Breast epithelium (tissue), 4 donors: ENCODE data around the gene SAMD11. TPM values are rescaled to one million over a fixed set of nuclear protein-coding genes. Genes with fewer than 3 reads are reported as not detected.

Experiments
- DNase-seq, 2 donors: peaks; one replicate each; pipeline ENCODE4 v3.0.0-alpha.2; 2019; ENCODE audit warnings: low spot score in 2 of 2
- H3K27ac ChIP-seq, 2 donors: fragments of 200-600 bp; sonication (generic) in 1 of 2; one replicate each; pipeline ENCODE4 v1.5.1; 2016 to 2019; ENCODE audit warnings: mild to moderate bottlenecking in 1 of 2
- H3K27me3 ChIP-seq, 2 donors: fragments of 200-600 bp; sonication (generic) in 1 of 2; one replicate each; pipeline versions ENCODE4 v1.5.1 to v1.6.0; 2017 to 2019; ENCODE audit warnings: control low read depth in 1 of 2, mild to moderate bottlenecking in 1 of 2
- H3K36me3 ChIP-seq: fragments of 200-600 bp; one replicate; pipeline ENCODE4 v1.5.1; 2019
- H3K4me1 ChIP-seq, 2 donors: fragments of 200-600 bp; sonication (generic); one replicate each; pipeline ENCODE4 v1.5.1; 2016 to 2019; ENCODE audit warnings: control low read depth in 1 of 2
- H3K4me3 ChIP-seq, 3 donors: fragments of 200-600 bp; sonication (generic); 1 replicate in 2 of 3; 2 replicates in 1 of 3; pipeline ENCODE4 v1.5.1; 2016 to 2019; ENCODE audit warnings: mild to moderate bottlenecking in 3 of 3, moderate library complexity in 2 of 3
- H3K9me3 ChIP-seq, 2 donors: fragments of 200-600 bp; sonication (generic) in 1 of 2; one replicate each; pipeline ENCODE4 v1.5.1; 2016 to 2019; ENCODE audit warnings: control low read depth in 1 of 2
- POLR2A ChIP-seq: fragments of 450-650 bp; IDR thresholded peaks from one replicate; pipeline ENCODE4 v1.6.1; 2016; ENCODE audit warnings: antibody characterized with exemption, mild to moderate bottlenecking, moderate library complexity
- POLR2AphosphoS5 ChIP-seq, 3 donors: sonication (generic); formaldehyde crosslinking; IDR thresholded peaks; one replicate each; pipeline ENCODE4 v1.6.1; 2017; ENCODE audit warnings: antibody characterized with exemption in 3 of 3
- intact Hi-C: fragments of 100-400 bp; cut with DNase I; formaldehyde crosslinking; loops from one replicate; pipeline ENCODE4 v1.15.1; 2023; ENCODE audit warnings: low total_unique reads
- total RNA-seq, 3 donors: library from RNA; depleted of rRNA; stranded (reverse); fragments of >200 nt; gene quantifications; one replicate each; pipeline ENCODE4 v1.1.0, GENCODE V29; 2016
- TF ChIP-seq, protein P1 (sequence below), 3 donors: fragments of 450-650 bp; IDR thresholded peaks; one replicate each; pipeline ENCODE4 v1.5.1; 2016 to 2017; ENCODE audit warnings: antibody characterized with exemption in 3 of 3, mild to moderate bottlenecking in 3 of 3, moderate library complexity in 3 of 3

SAMD11 gene
- total RNA-seq, 3 donors from 2014 or later: 0.16 to 23.0 (median 2.9) TPM

DNA sequence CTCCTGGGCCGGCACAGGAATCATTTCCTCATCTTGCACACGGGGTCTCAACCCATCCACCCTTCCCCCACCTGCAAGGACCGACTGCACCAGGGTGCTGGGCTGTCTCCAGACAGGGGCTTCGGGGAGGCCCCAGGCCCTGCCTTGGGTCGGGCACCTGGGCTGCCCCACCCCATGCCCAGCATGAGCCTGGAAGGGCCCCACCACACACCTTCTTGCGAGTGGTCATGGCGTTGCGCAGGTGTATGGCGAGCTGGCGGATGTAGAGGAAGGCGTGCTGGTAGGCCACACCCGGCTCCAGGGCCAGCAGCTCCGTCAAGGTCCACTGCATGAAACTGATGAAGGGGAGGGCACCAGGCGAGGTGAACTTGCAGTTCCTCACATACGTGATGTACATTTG lies 28.5 kb downstream of the SAMD11 start:
- no peak for TF ChIP-seq POLR2A
- TF ChIP-seq POLR2AphosphoS5 (IDR thresholded peaks at IDR 0.05): no peak
- TF ChIP-seq, protein P1, sequence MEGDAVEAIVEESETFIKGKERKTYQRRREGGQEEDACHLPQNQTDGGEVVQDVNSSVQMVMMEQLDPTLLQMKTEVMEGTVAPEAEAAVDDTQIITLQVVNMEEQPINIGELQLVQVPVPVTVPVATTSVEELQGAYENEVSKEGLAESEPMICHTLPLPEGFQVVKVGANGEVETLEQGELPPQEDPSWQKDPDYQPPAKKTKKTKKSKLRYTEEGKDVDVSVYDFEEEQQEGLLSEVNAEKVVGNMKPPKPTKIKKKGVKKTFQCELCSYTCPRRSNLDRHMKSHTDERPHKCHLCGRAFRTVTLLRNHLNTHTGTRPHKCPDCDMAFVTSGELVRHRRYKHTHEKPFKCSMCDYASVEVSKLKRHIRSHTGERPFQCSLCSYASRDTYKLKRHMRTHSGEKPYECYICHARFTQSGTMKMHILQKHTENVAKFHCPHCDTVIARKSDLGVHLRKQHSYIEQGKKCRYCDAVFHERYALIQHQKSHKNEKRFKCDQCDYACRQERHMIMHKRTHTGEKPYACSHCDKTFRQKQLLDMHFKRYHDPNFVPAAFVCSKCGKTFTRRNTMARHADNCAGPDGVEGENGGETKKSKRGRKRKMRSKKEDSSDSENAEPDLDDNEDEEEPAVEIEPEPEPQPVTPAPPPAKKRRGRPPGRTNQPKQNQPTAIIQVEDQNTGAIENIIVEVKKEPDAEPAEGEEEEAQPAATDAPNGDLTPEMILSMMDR (IDR thresholded peaks at IDR 0.05): no peak
- H3K4me1 ChIP-seq: peaks cover 0 to under 1% of the 10 kb centered on the region in 2 donors
- no peaks in the 10 kb centered on the region for H3K27me3 ChIP-seq
- H3K27ac ChIP-seq: no peak overlapping the region
- intact Hi-C loops: no loop called here
- H3K4me3 ChIP-seq: no peak overlapping the region
- no peak for DNase-seq
- H3K9me3 ChIP-seq: no peaks in the 10 kb centered on the region
- H3K36me3 ChIP-seq: peaks cover 13% of the 10 kb centered on the region

GRCh38 chr1:952603-953002 lies 28.9 kb downstream of the SAMD11 start:
- DNase-seq: no peak
- H3K27ac ChIP-seq: no peak overlapping the region
- no peaks in the 10 kb centered on the region for H3K9me3 ChIP-seq
- intact Hi-C loops: no loop called here
- peaks cover 10% of the 10 kb centered on the region for H3K36me3 ChIP-seq
- TF ChIP-seq, protein P1 (IDR thresholded peaks at IDR 0.05): no peak
- TF ChIP-seq POLR2A (no peak), POLR2AphosphoS5 (IDR thresholded peaks at IDR 0.05) (no peak)
- H3K4me3 ChIP-seq: no peak overlapping the region
- H3K27me3 ChIP-seq: no peaks in the 10 kb centered on the region
- H3K4me1 ChIP-seq: peaks cover 0 to 5% of the 10 kb centered on the region in 2 donors

- no peak overlapping the region for H3K27ac ChIP-seq
- intact Hi-C loops: loop anchor here (1.0 kb wide), 1 partner anchor 44 kb away; no protein-coding TSS in a partner anchor
- peaks cover 7% of the 10 kb centered on the region for H3K36me3 ChIP-seq
- DNase-seq: no peak
- no peaks in the 10 kb centered on the region for H3K9me3 ChIP-seq
- no peak overlapping the region for H3K4me3 ChIP-seq
- H3K27me3 ChIP-seq: no peaks in the 10 kb centered on the region
- TF ChIP-seq, protein P1 (IDR thresholded peaks at IDR 0.05): no peak
- no peak for TF ChIP-seq POLR2A
- no peak for TF ChIP-seq POLR2AphosphoS5 (IDR thresholded peaks at IDR 0.05)
- H3K4me1 ChIP-seq: peaks cover 0 to 13% of the 10 kb centered on the region in 2 donors
Measured at GRCh38 chr1:953524-954320, 30.0 kb downstream of the SAMD11 start.

DNA sequence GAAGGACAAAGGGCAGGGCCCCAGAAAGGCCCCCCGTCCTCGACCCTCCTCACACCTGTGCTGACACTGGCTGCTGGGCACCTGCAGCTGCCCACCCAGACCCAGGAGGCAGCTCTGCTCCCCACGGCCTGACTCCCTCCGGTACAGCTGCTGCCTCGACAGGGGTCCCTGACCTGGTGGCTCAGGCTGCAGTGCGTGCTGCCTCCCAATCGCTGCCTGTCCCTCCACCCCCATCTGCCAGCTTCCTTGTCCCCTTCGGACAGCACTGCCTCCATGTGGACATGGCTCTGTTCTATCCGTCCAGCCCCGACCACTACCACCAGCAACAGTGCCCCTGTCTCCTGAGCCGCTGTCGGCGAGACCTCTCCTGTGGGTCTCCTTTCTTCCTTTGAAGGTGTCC lies 31.2 kb downstream of the SAMD11 start:
- H3K4me3 ChIP-seq: no peak overlapping the region
- peaks cover 7% of the 10 kb centered on the region for H3K36me3 ChIP-seq
- TF ChIP-seq POLR2AphosphoS5 (IDR thresholded peaks at IDR 0.05): no peak
- TF ChIP-seq POLR2A: no peak
- TF ChIP-seq, protein P1 (IDR thresholded peaks at IDR 0.05): no peak

DNA sequence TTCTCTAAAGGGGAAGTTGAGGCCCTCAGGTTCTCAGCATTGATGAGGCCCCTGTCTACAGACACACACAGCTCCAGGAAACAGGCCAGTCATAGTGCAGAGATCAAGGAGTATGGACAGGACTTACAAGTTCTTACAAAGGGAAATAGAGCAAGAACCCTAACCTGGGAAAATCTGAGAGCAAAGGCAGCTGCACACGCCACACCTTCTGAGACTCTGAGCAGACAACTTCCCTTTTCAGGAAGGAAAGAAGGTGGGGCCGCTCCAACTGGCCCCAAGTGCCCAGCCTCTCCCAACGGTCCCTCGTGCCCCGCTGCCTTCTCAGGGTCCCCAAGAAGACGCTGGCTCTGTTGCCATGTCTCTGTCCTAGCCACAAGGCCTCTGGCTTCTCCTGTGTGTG lies 31.8 kb downstream of the SAMD11 start:
- TF ChIP-seq POLR2A: no peak
- TF ChIP-seq, protein P1 (IDR thresholded peaks at IDR 0.05): no peak
- TF ChIP-seq POLR2AphosphoS5 (IDR thresholded peaks at IDR 0.05): no peak
- peaks cover 7% of the 10 kb centered on the region for H3K36me3 ChIP-seq
- no peak overlapping the region for H3K4me3 ChIP-seq
- H3K4me1 ChIP-seq: peaks cover 0 to 13% of the 10 kb centered on the region in 2 donors
- H3K9me3 ChIP-seq: no peaks in the 10 kb centered on the region
- intact Hi-C loops: no loop called here
- no peak overlapping the region for H3K27ac ChIP-seq
- H3K27me3 ChIP-seq: no peaks in the 10 kb centered on the region
- DNase-seq: no peak

More for the DNA sequence above, 31.2 kb downstream of the SAMD11 start:
- H3K27me3 ChIP-seq: no peaks in the 10 kb centered on the region
- no peaks in the 10 kb centered on the region for H3K9me3 ChIP-seq
- no peak overlapping the region for H3K27ac ChIP-seq
- intact Hi-C loops: loop anchor here (1.0 kb wide), 1 partner anchor 42 kb away; no protein-coding TSS in a partner anchor
- no peak for DNase-seq
- peaks cover 0 to 13% of the 10 kb centered on the region in 2 donors for H3K4me1 ChIP-seq
